ENCODE measurements around the gene KLRF1. TPM values are rescaled to one million over a fixed set of nuclear protein-coding genes. Genes with fewer than 3 reads are reported as not detected.

Gene KLRF1
- total RNA-seq, 4 donors from 2014 or later, result 0.27 TPM; not detected in 3

GRCh38 chr12:9784816-9785215 is 42.5 kb upstream of the KLRF1 start:
- TF ChIP-seq POLR2A (IDR thresholded peaks at IDR 0.05) (no peak), CTCF (IDR thresholded peaks at IDR 0.05) (no peak)
- no peak overlapping the region for H3K4me3 ChIP-seq (ENCODE audit: low read depth, poor library complexity, severe bottlenecking)
- intact Hi-C loops (cut with DNase I; ENCODE audit: low total_unique reads), result no loop called here
- 68 to 69% methylated on average over 3 of the region's 3 CpGs for WGBS, 2 donors
- no peak for DNase-seq (ENCODE audit: low spot score in 2 of 2)

GRCh38 chr12:9786726-9787717 is 40.3 kb upstream of the KLRF1 start:
- DNase-seq (ENCODE audit: low spot score in 2 of 2), result no peak
- H3K4me3 ChIP-seq (ENCODE audit: low read depth, poor library complexity, severe bottlenecking), result no peak overlapping the region
- WGBS, 2 donors, result 80% methylated on average over 6 of the region's 6 CpGs
- TF ChIP-seq POLR2A (IDR thresholded peaks at IDR 0.05) (no peak), CTCF (IDR thresholded peaks at IDR 0.05) (no peak)
- intact Hi-C loops (cut with DNase I; ENCODE audit: low total_unique reads), result no loop called here

GRCh38 chr12:9792185-9792900 is 34.9 kb upstream of the KLRF1 start:
- TF ChIP-seq POLR2A (IDR thresholded peaks at IDR 0.05), result no peak
- no peak for TF ChIP-seq CTCF (IDR thresholded peaks at IDR 0.05)
- WGBS, 2 donors, result 40 to 56% methylated on average over 2 of the region's 2 CpGs
- DNase-seq (ENCODE audit: low spot score in 2 of 2), result no peak
- intact Hi-C loops (cut with DNase I; ENCODE audit: low total_unique reads), result loop anchor here (5.0 kb wide), 1 partner anchor 40 kb away; no protein-coding TSS in a partner anchor
- no peak overlapping the region for H3K4me3 ChIP-seq (ENCODE audit: low read depth, poor library complexity, severe bottlenecking)

GRCh38 chr12:9792961-9793617 is 34.2 kb upstream of the KLRF1 start:
- DNase-seq (ENCODE audit: low spot score in 2 of 2), result no peak
- no peak overlapping the region for H3K4me3 ChIP-seq (ENCODE audit: low read depth, poor library complexity, severe bottlenecking)
- no peak for TF ChIP-seq CTCF (IDR thresholded peaks at IDR 0.05)
- TF ChIP-seq POLR2A (IDR thresholded peaks at IDR 0.05), result no peak
- intact Hi-C loops (cut with DNase I; ENCODE audit: low total_unique reads), result loop anchor here (5.0 kb wide), 1 partner anchor 41 kb away; no protein-coding TSS in a partner anchor
- WGBS, 2 donors, result 87 to 90% methylated on average over 2 of the region's 2 CpGs

- WGBS, 2 donors, result 75% methylated on average over 8 of the region's 8 CpGs
- intact Hi-C loops (cut with DNase I; ENCODE audit: low total_unique reads), result loop anchor here (5.0 kb wide), 1 partner anchor 42 kb away; no protein-coding TSS in a partner anchor
- DNase-seq (ENCODE audit: low spot score in 2 of 2), result no peak
Observed at GRCh38 chr12:9793779-9794395, 33.4 kb upstream of the KLRF1 start.

More at GRCh38 chr12:9793779-9794395, 33.4 kb upstream of the KLRF1 start:
- TF ChIP-seq POLR2A (IDR thresholded peaks at IDR 0.05) (no peak), CTCF (IDR thresholded peaks at IDR 0.05) (no peak)
- no peak overlapping the region for H3K4me3 ChIP-seq (ENCODE audit: low read depth, poor library complexity, severe bottlenecking)

All from lower leg skin (tissue), 4 donors.